Measurements from ENCODE around the gene PNPLA7. TPM values are rescaled to one million over a fixed set of nuclear protein-coding genes. Genes with fewer than 3 reads are reported as not detected.

Gene PNPLA7
- total RNA-seq = 1.6 TPM

GRCh38 chr9:137550231-137550621 lies at the start of gene PNPLA7:
TSS of gene PNPLA7 (minus strand) at chr9:137550402. CDS start at chr9:137550197, 205 bp downstream.

GRCh38 chr9:137590469-137591383 lies 40.5 kb upstream of the PNPLA7 start, which contains the start of gene ZMYND19:
TSS of gene ZMYND19 (minus strand) at chr9:137590512. CDS start at chr9:137590263, 249 bp downstream.

GRCh38 chr9:137578518-137579258 lies 28.5 kb upstream of the PNPLA7 start, which contains the start of gene DPH7:
TSS of gene DPH7 (minus strand) at chr9:137578925. CDS start at chr9:137578777, 148 bp downstream.

GRCh38 chr9:137551264-137552021 lies 1.2 kb upstream of the PNPLA7 start, which contains the start of gene MRPL41:
TSS of gene MRPL41 (plus strand) at chr9:137551879. CDS start at chr9:137552082, 203 bp downstream.

GRCh38 chr9:137459152-137459600 lies 91.0 kb downstream of the PNPLA7 start, which contains the start of gene NSMF:
TSS of gene NSMF (minus strand) at chr9:137459334. CDS start at chr9:137459102, 232 bp downstream.

GRCh38 chr9:137441289-137441934 lies 108.8 kb downstream of the PNPLA7 start, which contains the start of gene ENTPD8:
TSS of gene ENTPD8 (minus strand) at chr9:137441357. CDS start at chr9:137438285, 3,072 bp downstream.

GRCh38 chr9:137422604-137423513 lies 127.3 kb downstream of the PNPLA7 start, which contains the start of the genes EXD3 and NOXA1:
TSS of gene EXD3 (minus strand) at chr9:137423162. CDS start at chr9:137395357, 27,805 bp downstream.
TSS of gene NOXA1 (plus strand) at chr9:137423393. CDS start at chr9:137423530, 137 bp downstream.

Other genes starting within 250 kb of the PNPLA7 start
- 5.8 TPM for gene NRARP, start 248.1 kb downstream of the PNPLA7 start, total RNA-seq
- gene EXD3, start 127.2 kb downstream of the PNPLA7 start, total RNA-seq = 9.5 TPM
- gene NOXA1, start 127.0 kb downstream of the PNPLA7 start, total RNA-seq = 1.6 TPM
- not detected for gene ENTPD8, start 109.0 kb downstream of the PNPLA7 start, total RNA-seq
- 54.2 TPM for gene NSMF, start 91.1 kb downstream of the PNPLA7 start, total RNA-seq
- 26.8 TPM for gene MRPL41, start 1.5 kb upstream of the PNPLA7 start, total RNA-seq
- gene DPH7, start 28.5 kb upstream of the PNPLA7 start, total RNA-seq = 25.6 TPM
- gene ZMYND19, start 40.1 kb upstream of the PNPLA7 start, total RNA-seq = 16.8 TPM
- gene ARRDC1, start 55.3 kb upstream of the PNPLA7 start, total RNA-seq = 17.3 TPM
- 64.1 TPM for gene EHMT1, start 68.6 kb upstream of the PNPLA7 start, total RNA-seq

Data from diencephalon (tissue), 1 donor.